NT2/D1 (cell line): Measurements from ENCODE around the gene SLC6A5.

Source experiments
- DNase-seq: peaks from one replicate; pipeline ENCODE4 v3.0.0-alpha.2; 2011; ENCODE audit warnings: low read depth, low spot score
- H3K27me3 ChIP-seq: 2 replicates; pipeline ENCODE4 v1.6.0; 2011; ENCODE audit warnings: mild to moderate bottlenecking; ENCODE audit not compliant: insufficient read length, insufficient read depth
- H3K36me3 ChIP-seq: 2 replicates; pipeline ENCODE4 v1.6.1; 2011; ENCODE audit warnings: mild to moderate bottlenecking, low read length, mixed read lengths; ENCODE audit not compliant: insufficient read depth, insufficient read length
- H3K4me1 ChIP-seq: 2 replicates; pipeline ENCODE4 v1.5.1; 2011; ENCODE audit not compliant: insufficient read depth, insufficient read length
- H3K4me3 ChIP-seq: 2 replicates; pipeline ENCODE4 v1.5.1; 2011; ENCODE audit warnings: low read depth; ENCODE audit not compliant: insufficient read length
- H3K9ac ChIP-seq: 2 replicates; pipeline ENCODE4 v1.6.0; 2011; ENCODE audit warnings: low read depth; ENCODE audit not compliant: insufficient read length
- H3K9me3 ChIP-seq: 2 replicates; pipeline ENCODE4 v1.5.1; 2011; ENCODE audit warnings: mild to moderate bottlenecking, low read length; ENCODE audit not compliant: insufficient read depth
- SUZ12 ChIP-seq: IDR thresholded peaks from 2 replicates; pipeline ENCODE4 v1.6.1; 2011; ENCODE audit not compliant: insufficient read length, insufficient read depth; ENCODE audit errors: extremely low read depth
- YY1 ChIP-seq: IDR thresholded peaks from 2 replicates; pipeline ENCODE4 v1.6.1; 2011; ENCODE audit not compliant: insufficient read length, insufficient read depth
- ZNF274 ChIP-seq: IDR thresholded peaks from 2 replicates; pipeline ENCODE4 v1.6.1; 2011; ENCODE audit warnings: mild to moderate bottlenecking, low read depth, low read length

SLC6A5 gene

DNA sequence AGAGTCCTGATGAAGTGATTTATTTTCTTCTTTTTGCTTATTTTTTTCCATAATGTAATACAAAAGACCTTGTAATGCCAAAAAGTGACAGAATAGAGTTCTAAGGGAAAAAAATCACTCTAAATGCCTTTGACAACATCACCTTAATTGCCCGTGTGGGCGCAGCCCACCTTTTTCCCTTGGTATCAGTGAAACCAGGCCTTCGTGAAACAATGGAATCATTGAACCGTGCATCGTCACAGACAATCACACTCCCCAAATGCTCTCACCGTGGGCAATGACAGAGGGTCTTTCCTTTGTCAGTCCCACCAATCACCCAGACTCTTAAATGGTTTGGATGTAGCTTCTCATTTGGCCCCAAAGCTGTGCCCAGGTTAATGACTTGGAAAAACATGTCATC lies 9.6 kb upstream of the SLC6A5 start:
- no peaks in the 10 kb centered on the region for H3K4me1 ChIP-seq
- DNase-seq: no peak
- H3K4me3 ChIP-seq: no peak overlapping the region
- H3K36me3 ChIP-seq: no peaks in the 10 kb centered on the region
- H3K9ac ChIP-seq: no peak overlapping the region
- no peaks in the 10 kb centered on the region for H3K9me3 ChIP-seq
- H3K27me3 ChIP-seq: no peaks in the 10 kb centered on the region
- no peak for TF ChIP-seq SUZ12
- no peak for TF ChIP-seq ZNF274
- TF ChIP-seq YY1: no peak

DNA sequence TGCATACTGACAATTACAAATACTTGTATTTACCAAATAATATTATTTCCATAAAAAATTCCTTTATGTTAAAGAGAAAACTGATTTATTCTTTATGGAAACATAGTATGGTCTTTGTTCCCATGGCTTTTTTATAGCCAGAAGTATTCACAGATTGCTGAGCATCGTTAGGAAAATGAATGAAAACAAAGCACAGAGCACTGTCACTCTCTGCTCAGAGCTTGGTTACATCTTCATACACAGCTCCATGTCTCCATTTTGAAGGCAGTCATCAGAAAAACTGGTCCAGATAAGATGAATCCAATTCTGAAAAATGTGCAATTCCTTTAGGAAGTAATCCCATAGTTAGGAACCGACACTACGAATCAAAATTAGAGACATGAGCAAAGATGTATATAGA lies 9.0 kb upstream of the SLC6A5 start:
- Histone ChIP-seq H3K4me3 (no peak overlapping the region), H3K27me3 (no peaks in the 10 kb centered on the region), H3K9me3 (no peaks in the 10 kb centered on the region), H3K36me3 (no peaks in the 10 kb centered on the region), H3K4me1 (no peaks in the 10 kb centered on the region), H3K9ac (no peak overlapping the region)
- TF ChIP-seq ZNF274 (no peak), YY1 (no peak), SUZ12 (no peak)
- no peak for DNase-seq

DNA sequence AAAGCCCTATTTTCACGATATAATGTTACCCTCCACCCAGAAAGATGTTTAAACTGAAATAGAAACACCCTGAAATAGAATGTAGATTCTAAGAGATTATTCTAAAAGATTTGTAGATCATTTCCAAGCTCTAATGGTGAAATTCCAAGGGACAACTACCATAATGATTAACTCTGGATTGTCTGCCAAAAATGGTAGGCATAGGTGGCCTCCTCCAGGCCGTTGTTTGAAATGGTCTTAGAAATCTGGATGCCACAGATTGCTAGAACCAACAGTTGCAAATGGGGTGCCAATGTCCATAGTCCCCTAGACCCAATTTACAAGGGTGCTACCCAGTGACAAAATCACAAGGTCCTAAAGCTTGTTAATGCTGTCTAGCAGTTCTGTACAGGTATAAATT lies 6.7 kb upstream of the SLC6A5 start:
- no peaks in the 10 kb centered on the region for H3K9me3 ChIP-seq
- DNase-seq: no peak
- H3K9ac ChIP-seq: no peak overlapping the region
- TF ChIP-seq ZNF274: no peak
- no peak for TF ChIP-seq SUZ12
- TF ChIP-seq YY1: no peak
- H3K27me3 ChIP-seq: no peaks in the 10 kb centered on the region
- no peak overlapping the region for H3K4me3 ChIP-seq
- H3K36me3 ChIP-seq: no peaks in the 10 kb centered on the region
- no peaks in the 10 kb centered on the region for H3K4me1 ChIP-seq

DNA sequence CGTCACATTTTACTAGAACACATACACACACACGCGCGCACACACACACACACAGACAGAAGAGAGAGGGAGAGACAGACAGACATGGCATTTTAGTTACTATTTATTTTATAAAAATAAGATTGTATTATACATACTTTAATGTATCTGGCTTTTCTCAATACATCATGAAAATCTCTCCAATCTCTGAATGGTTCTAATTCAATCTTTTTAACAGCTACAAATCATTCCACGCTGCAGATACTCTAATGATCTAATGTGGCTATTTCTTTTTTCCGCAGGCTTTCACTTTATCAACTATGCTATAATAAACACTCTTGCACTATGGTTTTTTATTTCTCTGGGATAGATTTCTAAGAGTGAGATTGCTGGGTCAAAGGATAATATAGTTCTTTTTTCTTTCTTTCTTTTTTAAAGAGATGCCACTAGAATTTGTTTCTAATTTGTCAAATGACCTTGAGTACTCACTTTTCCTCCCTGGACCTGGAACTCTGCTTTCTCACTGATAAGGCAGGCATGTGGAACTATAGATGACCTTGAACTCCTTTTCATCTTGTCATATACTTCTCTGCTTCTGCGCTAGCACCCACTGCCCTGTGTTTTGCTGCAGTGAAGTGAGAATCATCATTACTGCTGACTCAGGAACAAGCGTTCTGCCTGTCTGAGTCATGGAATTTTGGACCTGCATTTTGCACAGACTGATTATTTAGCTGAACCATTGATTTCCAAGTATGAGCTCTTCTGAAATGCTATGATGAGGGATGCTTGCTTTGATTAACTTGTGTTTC lies 4.9 kb upstream of the SLC6A5 start:
- no peak overlapping the region for H3K9ac ChIP-seq
- H3K36me3 ChIP-seq: no peaks in the 10 kb centered on the region
- no peak for DNase-seq
- H3K4me3 ChIP-seq: no peak overlapping the region
- H3K27me3 ChIP-seq: no peaks in the 10 kb centered on the region
- no peaks in the 10 kb centered on the region for H3K4me1 ChIP-seq
- TF ChIP-seq ZNF274 (no peak), YY1 (no peak), SUZ12 (no peak)
- no peaks in the 10 kb centered on the region for H3K9me3 ChIP-seq

DNA sequence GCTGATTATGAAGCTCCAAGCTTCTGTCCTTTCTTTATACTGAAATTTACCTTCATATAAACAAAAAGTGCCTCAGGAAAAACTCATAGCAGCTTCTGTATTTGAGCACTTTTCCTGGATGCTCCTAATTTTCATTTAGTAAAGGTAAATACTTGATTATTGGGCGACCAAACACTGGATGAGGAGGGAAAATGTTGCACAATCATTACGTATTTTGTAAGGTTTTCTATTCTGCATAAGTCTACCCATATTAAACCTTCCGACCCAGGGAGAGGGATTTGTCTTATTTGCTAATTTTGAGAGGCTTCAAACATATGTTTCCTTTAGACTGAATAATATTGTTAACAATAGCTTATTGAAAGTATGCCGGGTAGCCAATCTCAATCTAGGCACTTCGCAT lies 4.3 kb upstream of the SLC6A5 start:
- H3K27me3 ChIP-seq: no peaks in the 10 kb centered on the region
- no peaks in the 10 kb centered on the region for H3K36me3 ChIP-seq
- TF ChIP-seq ZNF274 (no peak), YY1 (no peak), SUZ12 (no peak)
- H3K4me3 ChIP-seq: no peak overlapping the region
- H3K4me1 ChIP-seq: no peaks in the 10 kb centered on the region
- no peak for DNase-seq
- H3K9ac ChIP-seq: no peak overlapping the region
- H3K9me3 ChIP-seq: no peaks in the 10 kb centered on the region

DNA sequence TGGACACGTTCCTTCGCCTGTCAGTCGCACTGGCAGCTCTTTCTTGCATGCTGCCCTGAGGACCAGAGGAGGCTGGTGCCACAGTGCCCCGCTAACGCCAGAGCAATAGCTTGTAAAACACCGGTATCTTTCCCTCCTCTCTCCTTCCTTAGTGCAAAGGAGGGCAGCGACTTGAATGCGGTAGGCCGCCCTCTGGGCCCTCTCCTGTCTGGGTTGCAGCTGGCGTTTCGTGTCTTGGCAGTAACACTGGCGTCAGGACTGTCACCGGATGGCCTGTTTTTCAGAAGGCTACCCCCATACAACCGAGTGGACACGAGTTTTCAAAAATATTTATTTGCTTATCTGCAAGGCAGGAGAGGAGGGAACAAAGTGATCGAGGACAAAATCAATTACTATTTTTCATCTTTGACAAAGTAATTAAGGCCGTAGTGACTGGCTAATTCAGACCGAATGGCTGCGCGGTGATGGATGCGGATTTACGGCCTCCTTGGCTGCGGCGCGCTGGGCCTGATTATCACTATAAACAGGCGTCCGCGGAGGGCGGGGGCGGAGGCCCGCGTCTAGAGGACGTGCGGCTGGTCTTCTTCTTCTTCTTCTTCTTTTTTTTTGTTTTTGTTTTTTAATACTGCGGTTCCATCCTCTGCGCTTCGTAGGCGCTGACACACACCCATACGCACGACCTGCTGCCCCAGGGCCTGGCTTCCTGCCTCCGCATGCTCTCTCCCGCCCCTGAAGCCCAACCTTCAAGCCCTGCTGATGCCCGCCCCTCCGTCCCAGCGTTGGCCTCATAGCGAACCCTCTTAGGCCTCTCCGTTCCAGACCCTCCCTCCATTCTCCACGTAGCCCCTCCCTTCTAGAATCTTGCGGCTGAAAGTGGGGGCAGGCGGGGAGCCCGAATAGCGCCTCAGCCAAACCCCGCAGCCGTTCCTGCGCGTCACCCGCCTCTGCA lies 2.9 kb upstream of the SLC6A5 start:
- H3K27me3 ChIP-seq: no peaks in the 10 kb centered on the region
- H3K4me3 ChIP-seq: no peak overlapping the region
- DNase-seq: no peak
- no peaks in the 10 kb centered on the region for H3K9me3 ChIP-seq
- TF ChIP-seq ZNF274 (no peak), YY1 (no peak), SUZ12 (no peak)
- no peak overlapping the region for H3K9ac ChIP-seq
- H3K4me1 ChIP-seq: no peaks in the 10 kb centered on the region
- no peaks in the 10 kb centered on the region for H3K36me3 ChIP-seq

DNA sequence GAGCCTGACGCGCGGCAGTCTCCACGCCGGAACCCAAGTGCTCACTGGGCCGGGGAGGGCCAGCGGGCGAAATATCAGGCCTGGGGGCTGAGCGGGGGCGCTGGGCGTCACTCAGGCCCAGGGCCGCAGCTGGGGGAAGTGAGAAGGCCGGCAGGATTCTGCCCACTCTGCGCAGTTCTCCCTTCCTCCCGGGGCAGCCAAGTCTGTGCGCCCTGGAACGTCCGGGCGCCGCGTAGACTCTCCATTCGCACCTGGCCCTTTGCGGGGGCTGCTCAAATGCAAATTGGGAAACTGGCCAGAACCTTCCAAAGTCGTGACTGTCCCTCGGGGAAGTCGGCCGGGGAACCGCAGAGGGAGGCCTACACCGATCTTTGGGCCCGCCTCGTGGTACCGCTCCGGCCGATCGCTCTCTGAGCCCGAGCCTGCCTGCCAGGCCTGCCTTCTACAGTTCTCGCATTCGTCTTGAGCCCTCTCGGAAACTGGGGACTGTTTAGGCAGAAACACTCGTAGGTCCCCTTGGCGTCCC lies 2.2 kb upstream of the SLC6A5 start:
- H3K9ac ChIP-seq: no peak overlapping the region
- no peaks in the 10 kb centered on the region for H3K27me3 ChIP-seq
- no peaks in the 10 kb centered on the region for H3K9me3 ChIP-seq
- H3K36me3 ChIP-seq: no peaks in the 10 kb centered on the region
- no peak for TF ChIP-seq SUZ12
- no peak for TF ChIP-seq YY1
- TF ChIP-seq ZNF274: no peak
- DNase-seq: no peak
- no peaks in the 10 kb centered on the region for H3K4me1 ChIP-seq
- no peak overlapping the region for H3K4me3 ChIP-seq
